HEK293 (cell line): ENCODE measurements around the gene RNF224.
A peak's percentile ranks its signal among the peaks of the same experiment; 100 is the strongest.

Source experiments
- KLF16 ChIP-seq: fragments of 450-650 bp; formaldehyde crosslinking; IDR thresholded peaks from 2 replicates; pipeline ENCODE4 v1.5.1; 2017; ENCODE audit warnings: missing biosample characterization, missing genetic modification characterization
- OVOL3 ChIP-seq: fragments of 450-650 bp; formaldehyde crosslinking; IDR thresholded peaks from 2 replicates; pipeline ENCODE4 v1.5.1; 2016; ENCODE audit warnings: missing biosample characterization, missing genetic modification characterization
- PRDM1 ChIP-seq: fragments of 450-650 bp; formaldehyde crosslinking; IDR thresholded peaks from 2 replicates; pipeline ENCODE4; 2016; ENCODE audit warnings: missing biosample characterization, missing genetic modification characterization
- ZNF214 ChIP-seq: fragments of 450-650 bp; formaldehyde crosslinking; IDR thresholded peaks from 2 replicates; pipeline ENCODE4 v1.5.1; 2017; ENCODE audit warnings: missing biosample characterization, mild to moderate bottlenecking, missing genetic modification characterization, borderline replicate concordance
- ZNF24 ChIP-seq: fragments of 450-650 bp; formaldehyde crosslinking; IDR thresholded peaks from 2 replicates; pipeline ENCODE4 v1.5.1; 2016; ENCODE audit warnings: missing biosample characterization, missing genetic modification characterization
- ZNF366 ChIP-seq: fragments of 450-650 bp; formaldehyde crosslinking; conservative IDR thresholded peaks from 2 replicates; pipeline ENCODE4 v1.5.1; 2016; ENCODE audit warnings: missing biosample characterization, missing genetic modification characterization
- ZNF843 ChIP-seq: fragments of 450-650 bp; formaldehyde crosslinking; IDR thresholded peaks from 2 replicates; pipeline ENCODE4 v1.5.1; 2016; ENCODE audit warnings: missing biosample characterization, missing genetic modification characterization
- TF ChIP-seq, protein P1 (sequence below): fragments of 450-650 bp; formaldehyde crosslinking; IDR thresholded peaks from 2 replicates; pipeline ENCODE4 v1.5.1; 2016; ENCODE audit warnings: missing biosample characterization, missing genetic modification characterization
- TF ChIP-seq, protein P2 (sequence below): fragments of 450-650 bp; formaldehyde crosslinking; IDR thresholded peaks from 2 replicates; pipeline ENCODE4 v1.5.1; 2016; ENCODE audit warnings: missing biosample characterization, missing genetic modification characterization, borderline replicate concordance
- TF ChIP-seq, protein P3 (sequence below): fragments of 450-650 bp; formaldehyde crosslinking; IDR thresholded peaks from 2 replicates; pipeline ENCODE4 v1.5.1; 2016; ENCODE audit warnings: missing biosample characterization, missing genetic modification characterization
- TF ChIP-seq, protein P4 (sequence below): fragments of 450-650 bp; formaldehyde crosslinking; IDR thresholded peaks from 2 replicates; pipeline ENCODE4 v1.5.1; 2016; ENCODE audit warnings: missing biosample characterization, missing genetic modification characterization
- TF ChIP-seq, protein P5 (sequence below): fragments of 450-650 bp; formaldehyde crosslinking; IDR thresholded peaks from 2 replicates; pipeline ENCODE4 v1.5.1; 2016; ENCODE audit warnings: missing biosample characterization, missing genetic modification characterization
- TF ChIP-seq, protein P6 (sequence below): fragments of 450-650 bp; formaldehyde crosslinking; IDR thresholded peaks from 2 replicates; pipeline ENCODE4 v1.5.1; 2017; ENCODE audit warnings: missing biosample characterization, missing genetic modification characterization

DNA sequence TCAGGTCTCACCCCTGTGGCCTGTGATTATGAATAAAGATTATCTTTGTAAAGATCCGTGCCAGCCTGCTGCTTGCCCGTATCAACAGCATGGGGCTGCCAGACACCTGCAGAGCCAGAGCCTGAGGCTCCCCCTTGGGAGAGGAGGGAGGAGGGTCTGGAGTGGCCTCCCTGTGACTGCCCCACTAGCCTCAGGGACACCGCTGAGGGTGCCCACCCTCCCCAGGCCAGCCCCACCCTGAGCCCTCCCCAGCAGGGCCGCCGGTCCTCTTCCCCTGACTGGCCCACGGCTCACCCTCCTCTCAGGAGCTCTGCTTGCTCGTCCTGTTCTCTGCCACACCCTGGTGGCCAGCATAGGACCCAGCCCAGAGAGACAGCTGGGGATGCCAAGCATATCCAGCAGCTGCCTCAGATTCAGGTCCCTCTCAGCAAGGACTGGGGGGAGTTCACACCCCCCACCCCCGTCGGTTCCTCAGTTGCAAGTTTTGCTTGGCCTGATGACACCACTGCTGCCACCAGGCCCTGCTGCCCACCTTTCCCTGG is 36.9 kb upstream of the RNF224 start:
- TF ChIP-seq, protein P1, sequence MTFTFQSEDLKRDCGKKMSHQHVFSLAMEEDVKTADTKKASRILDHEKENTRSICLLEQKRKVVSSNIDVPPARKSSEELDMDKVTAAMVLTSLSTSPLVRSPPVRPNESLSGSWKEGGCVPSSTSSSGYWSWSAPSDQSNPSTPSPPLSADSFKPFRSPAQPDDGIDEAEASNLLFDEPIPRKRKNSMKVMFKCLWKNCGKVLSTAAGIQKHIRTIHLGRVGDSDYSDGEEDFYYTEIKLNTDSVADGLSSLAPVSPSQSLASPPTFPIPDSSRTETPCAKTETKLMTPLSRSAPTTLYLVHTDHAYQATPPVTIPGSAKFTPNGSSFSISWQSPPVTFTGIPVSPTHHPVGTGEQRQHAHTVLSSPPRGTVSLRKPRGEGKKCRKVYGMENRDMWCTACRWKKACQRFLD (tag by site-specific recombination) = no peak
- TF ChIP-seq ZNF214 (tag by site-specific recombination) (no peak), ZNF24 (tag by site-specific recombination) (no peak), ZNF843 (no peak), OVOL3 (tag by site-specific recombination) (no peak), ZNF366 (tag by site-specific recombination) (no peak), KLF16 (tag by site-specific recombination) (no peak), PRDM1 (tag by site-specific recombination) (no peak)
- TF ChIP-seq, protein P2, sequence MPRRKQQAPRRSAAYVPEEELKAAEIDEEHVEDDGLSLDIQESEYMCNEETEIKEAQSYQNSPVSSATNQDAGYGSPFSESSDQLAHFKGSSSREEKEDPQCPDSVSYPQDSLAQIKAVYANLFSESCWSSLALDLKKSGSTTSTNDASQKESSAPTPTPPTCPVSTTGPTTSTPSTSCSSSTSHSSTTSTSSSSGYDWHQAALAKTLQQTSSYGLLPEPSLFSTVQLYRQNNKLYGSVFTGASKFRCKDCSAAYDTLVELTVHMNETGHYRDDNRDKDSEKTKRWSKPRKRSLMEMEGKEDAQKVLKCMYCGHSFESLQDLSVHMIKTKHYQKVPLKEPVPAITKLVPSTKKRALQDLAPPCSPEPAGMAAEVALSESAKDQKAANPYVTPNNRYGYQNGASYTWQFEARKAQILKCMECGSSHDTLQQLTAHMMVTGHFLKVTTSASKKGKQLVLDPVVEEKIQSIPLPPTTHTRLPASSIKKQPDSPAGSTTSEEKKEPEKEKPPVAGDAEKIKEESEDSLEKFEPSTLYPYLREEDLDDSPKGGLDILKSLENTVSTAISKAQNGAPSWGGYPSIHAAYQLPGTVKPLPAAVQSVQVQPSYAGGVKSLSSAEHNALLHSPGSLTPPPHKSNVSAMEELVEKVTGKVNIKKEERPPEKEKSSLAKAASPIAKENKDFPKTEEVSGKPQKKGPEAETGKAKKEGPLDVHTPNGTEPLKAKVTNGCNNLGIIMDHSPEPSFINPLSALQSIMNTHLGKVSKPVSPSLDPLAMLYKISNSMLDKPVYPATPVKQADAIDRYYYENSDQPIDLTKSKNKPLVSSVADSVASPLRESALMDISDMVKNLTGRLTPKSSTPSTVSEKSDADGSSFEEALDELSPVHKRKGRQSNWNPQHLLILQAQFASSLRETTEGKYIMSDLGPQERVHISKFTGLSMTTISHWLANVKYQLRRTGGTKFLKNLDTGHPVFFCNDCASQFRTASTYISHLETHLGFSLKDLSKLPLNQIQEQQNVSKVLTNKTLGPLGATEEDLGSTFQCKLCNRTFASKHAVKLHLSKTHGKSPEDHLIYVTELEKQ = no peak
- TF ChIP-seq, protein P3, sequence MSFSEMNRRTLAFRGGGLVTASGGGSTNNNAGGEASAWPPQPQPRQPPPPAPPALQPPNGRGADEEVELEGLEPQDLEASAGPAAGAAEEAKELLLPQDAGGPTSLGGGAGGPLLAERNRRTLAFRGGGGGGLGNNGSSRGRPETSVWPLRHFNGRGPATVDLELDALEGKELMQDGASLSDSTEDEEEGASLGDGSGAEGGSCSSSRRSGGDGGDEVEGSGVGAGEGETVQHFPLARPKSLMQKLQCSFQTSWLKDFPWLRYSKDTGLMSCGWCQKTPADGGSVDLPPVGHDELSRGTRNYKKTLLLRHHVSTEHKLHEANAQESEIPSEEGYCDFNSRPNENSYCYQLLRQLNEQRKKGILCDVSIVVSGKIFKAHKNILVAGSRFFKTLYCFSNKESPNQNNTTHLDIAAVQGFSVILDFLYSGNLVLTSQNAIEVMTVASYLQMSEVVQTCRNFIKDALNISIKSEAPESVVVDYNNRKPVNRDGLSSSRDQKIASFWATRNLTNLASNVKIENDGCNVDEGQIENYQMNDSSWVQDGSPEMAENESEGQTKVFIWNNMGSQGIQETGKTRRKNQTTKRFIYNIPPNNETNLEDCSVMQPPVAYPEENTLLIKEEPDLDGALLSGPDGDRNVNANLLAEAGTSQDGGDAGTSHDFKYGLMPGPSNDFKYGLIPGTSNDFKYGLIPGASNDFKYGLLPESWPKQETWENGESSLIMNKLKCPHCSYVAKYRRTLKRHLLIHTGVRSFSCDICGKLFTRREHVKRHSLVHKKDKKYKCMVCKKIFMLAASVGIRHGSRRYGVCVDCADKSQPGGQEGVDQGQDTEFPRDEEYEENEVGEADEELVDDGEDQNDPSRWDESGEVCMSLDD (tag by site-specific recombination) = no peak
- TF ChIP-seq, protein P4, sequence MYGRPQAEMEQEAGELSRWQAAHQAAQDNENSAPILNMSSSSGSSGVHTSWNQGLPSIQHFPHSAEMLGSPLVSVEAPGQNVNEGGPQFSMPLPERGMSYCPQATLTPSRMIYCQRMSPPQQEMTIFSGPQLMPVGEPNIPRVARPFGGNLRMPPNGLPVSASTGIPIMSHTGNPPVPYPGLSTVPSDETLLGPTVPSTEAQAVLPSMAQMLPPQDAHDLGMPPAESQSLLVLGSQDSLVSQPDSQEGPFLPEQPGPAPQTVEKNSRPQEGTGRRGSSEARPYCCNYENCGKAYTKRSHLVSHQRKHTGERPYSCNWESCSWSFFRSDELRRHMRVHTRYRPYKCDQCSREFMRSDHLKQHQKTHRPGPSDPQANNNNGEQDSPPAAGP (tag by site-specific recombination) = no peak
- TF ChIP-seq, protein P5, sequence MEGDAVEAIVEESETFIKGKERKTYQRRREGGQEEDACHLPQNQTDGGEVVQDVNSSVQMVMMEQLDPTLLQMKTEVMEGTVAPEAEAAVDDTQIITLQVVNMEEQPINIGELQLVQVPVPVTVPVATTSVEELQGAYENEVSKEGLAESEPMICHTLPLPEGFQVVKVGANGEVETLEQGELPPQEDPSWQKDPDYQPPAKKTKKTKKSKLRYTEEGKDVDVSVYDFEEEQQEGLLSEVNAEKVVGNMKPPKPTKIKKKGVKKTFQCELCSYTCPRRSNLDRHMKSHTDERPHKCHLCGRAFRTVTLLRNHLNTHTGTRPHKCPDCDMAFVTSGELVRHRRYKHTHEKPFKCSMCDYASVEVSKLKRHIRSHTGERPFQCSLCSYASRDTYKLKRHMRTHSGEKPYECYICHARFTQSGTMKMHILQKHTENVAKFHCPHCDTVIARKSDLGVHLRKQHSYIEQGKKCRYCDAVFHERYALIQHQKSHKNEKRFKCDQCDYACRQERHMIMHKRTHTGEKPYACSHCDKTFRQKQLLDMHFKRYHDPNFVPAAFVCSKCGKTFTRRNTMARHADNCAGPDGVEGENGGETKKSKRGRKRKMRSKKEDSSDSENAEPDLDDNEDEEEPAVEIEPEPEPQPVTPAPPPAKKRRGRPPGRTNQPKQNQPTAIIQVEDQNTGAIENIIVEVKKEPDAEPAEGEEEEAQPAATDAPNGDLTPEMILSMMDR = peak; percentile 46; the same call in 1 of the 2 replicates
- TF ChIP-seq, protein P6, sequence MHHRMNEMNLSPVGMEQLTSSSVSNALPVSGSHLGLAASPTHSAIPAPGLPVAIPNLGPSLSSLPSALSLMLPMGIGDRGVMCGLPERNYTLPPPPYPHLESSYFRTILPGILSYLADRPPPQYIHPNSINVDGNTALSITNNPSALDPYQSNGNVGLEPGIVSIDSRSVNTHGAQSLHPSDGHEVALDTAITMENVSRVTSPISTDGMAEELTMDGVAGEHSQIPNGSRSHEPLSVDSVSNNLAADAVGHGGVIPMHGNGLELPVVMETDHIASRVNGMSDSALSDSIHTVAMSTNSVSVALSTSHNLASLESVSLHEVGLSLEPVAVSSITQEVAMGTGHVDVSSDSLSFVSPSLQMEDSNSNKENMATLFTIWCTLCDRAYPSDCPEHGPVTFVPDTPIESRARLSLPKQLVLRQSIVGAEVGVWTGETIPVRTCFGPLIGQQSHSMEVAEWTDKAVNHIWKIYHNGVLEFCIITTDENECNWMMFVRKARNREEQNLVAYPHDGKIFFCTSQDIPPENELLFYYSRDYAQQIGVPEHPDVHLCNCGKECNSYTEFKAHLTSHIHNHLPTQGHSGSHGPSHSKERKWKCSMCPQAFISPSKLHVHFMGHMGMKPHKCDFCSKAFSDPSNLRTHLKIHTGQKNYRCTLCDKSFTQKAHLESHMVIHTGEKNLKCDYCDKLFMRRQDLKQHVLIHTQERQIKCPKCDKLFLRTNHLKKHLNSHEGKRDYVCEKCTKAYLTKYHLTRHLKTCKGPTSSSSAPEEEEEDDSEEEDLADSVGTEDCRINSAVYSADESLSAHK (tag by site-specific recombination) = no peak
